ENCODE results near the gene MKS1. TPM values are rescaled to one million over a fixed set of nuclear protein-coding genes. Genes with fewer than 3 reads are reported as not detected.

MKS1 gene
- total RNA-seq, 5 donors from 2014 or later (not counting 1 experiment from before 2014, with no cell fraction given), result 12.7 to 32.6 (median 22.3) TPM

Other genes starting within 250 kb of the MKS1 start
- 10 to 100 TPM; 43.1 to 68.1 (median 63.8) TPM for gene VEZF1, start 231.0 kb downstream of the MKS1 start, total RNA-seq
- 100 to 1,000 TPM; 112 to 266 (median 261) TPM for gene SRSF1, start 212.0 kb downstream of the MKS1 start, total RNA-seq
- gene DYNLL2, start 135.8 kb downstream of the MKS1 start, total RNA-seq, result 10 to 100 TPM; 30.4 to 42.1 (median 34.9) TPM
- gene OR4D1, start 70.9 kb downstream of the MKS1 start, total RNA-seq, result 1 to 10 TPM; 1.3 to 2.2 (median 1.8) TPM
- not detected for gene OR4D2, start 52.3 kb downstream of the MKS1 start, total RNA-seq
- gene EPX, start 26.5 kb downstream of the MKS1 start, total RNA-seq, result under 1 TPM in 1 of 5 donors, not detected in 4; 0.13 TPM
- gene LPO, start 19.3 kb upstream of the MKS1 start, total RNA-seq, result not detected
- gene MPO, start 61.7 kb upstream of the MKS1 start, total RNA-seq, result 1 to 10 TPM in 4 of 5 donors, under 1 TPM in 1; 0.32 to 1.9 (median 1.1) TPM
- 10 to 100 TPM; 15.6 to 62.7 (median 19.9) TPM for gene TSPOAP1, start 109.5 kb upstream of the MKS1 start, total RNA-seq
- gene SUPT4H1, start 132.9 kb upstream of the MKS1 start, total RNA-seq, result 10 to 100 TPM; 40.5 to 77.3 (median 63.2) TPM
- 1 to 10 TPM; 1.2 to 4.0 (median 1.8) TPM for gene RNF43, start 198.3 kb upstream of the MKS1 start, total RNA-seq

Measured in T-cell (primary cell).